ENCODE data around the gene MYL10.

The MYL10 gene

GRCh38 chr7:101575168-101575567 lies 53.9 kb downstream of the MYL10 start:
- TF ChIP-seq, protein P1, sequence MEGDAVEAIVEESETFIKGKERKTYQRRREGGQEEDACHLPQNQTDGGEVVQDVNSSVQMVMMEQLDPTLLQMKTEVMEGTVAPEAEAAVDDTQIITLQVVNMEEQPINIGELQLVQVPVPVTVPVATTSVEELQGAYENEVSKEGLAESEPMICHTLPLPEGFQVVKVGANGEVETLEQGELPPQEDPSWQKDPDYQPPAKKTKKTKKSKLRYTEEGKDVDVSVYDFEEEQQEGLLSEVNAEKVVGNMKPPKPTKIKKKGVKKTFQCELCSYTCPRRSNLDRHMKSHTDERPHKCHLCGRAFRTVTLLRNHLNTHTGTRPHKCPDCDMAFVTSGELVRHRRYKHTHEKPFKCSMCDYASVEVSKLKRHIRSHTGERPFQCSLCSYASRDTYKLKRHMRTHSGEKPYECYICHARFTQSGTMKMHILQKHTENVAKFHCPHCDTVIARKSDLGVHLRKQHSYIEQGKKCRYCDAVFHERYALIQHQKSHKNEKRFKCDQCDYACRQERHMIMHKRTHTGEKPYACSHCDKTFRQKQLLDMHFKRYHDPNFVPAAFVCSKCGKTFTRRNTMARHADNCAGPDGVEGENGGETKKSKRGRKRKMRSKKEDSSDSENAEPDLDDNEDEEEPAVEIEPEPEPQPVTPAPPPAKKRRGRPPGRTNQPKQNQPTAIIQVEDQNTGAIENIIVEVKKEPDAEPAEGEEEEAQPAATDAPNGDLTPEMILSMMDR (conservative IDR thresholded peaks at IDR 0.05; ENCODE audit: low read depth, low read length), result no peak
- H3K4me3 ChIP-seq (ENCODE audit: low read depth, low read length), result no peak overlapping the region

DNA sequence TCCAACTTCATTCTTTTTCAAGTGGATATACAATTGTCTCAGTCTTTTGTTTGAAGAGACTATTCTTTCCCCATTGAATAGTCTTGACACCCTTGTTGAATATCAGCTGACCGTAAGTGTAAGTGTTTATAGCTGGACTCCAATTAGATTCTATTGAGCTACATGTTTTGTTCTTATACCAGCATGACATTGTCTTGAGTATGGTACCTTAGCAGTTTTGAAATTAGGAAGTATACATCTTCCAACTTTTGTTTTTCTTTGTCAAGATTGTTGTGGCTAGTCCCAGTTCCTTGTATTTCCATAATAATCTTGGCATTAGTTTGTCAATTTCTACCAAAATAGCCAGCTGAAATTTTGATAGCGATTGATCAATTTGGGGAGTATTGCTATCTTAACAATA lies 56.9 kb downstream of the MYL10 start:
- H3K4me3 ChIP-seq (ENCODE audit: low read depth, low read length), result no peak overlapping the region
- TF ChIP-seq, protein P1 (conservative IDR thresholded peaks at IDR 0.05; ENCODE audit: low read depth, low read length), result no peak

More at GRCh38 chr7:101575168-101575567, 53.9 kb downstream of the MYL10 start:
- DNase-seq (ENCODE audit: low read depth), result no peak

DNA sequence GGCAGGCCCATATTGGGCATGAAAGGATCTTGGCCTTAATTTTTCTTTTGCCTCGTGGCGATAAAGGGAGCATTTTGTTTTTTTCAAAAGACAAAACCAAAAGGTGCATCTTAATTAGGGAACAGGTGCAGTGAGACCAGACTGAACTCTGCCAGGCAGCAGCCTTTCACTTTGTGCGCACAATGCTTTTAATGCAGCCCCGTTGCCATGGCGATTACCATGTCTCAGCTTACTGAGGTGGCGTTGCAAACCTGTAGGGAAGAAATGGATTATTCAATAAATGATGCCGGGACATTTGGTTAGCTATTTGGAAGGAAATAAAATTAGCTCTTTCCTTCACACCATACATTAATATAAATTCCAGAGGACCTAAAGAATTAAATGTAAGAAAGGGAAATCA lies 61.9 kb downstream of the MYL10 start:
- H3K4me3 ChIP-seq (ENCODE audit: low read depth, low read length), result no peak overlapping the region
- DNase-seq (ENCODE audit: low read depth), result no peak
- TF ChIP-seq, protein P1 (conservative IDR thresholded peaks at IDR 0.05; ENCODE audit: low read depth, low read length), result no peak

More for the DNA sequence above, 56.9 kb downstream of the MYL10 start:
- no peak for DNase-seq (ENCODE audit: low read depth)

GRCh38 chr7:101565601-101566209 lies 63.4 kb downstream of the MYL10 start:
- TF ChIP-seq, protein P1 (conservative IDR thresholded peaks at IDR 0.05; ENCODE audit: low read depth, low read length), result no peak
- DNase-seq (ENCODE audit: low read depth), result no peak
- H3K4me3 ChIP-seq (ENCODE audit: low read depth, low read length), result no peak overlapping the region

- TF ChIP-seq, protein P1 (conservative IDR thresholded peaks at IDR 0.05; ENCODE audit: low read depth, low read length), result no peak
- DNase-seq (ENCODE audit: low read depth), result no peak
- H3K4me3 ChIP-seq (ENCODE audit: low read depth, low read length), result no peak overlapping the region
These were observed 64.3 kb downstream of the MYL10 start for GRCh38 chr7:101564778-101565211.

DNA sequence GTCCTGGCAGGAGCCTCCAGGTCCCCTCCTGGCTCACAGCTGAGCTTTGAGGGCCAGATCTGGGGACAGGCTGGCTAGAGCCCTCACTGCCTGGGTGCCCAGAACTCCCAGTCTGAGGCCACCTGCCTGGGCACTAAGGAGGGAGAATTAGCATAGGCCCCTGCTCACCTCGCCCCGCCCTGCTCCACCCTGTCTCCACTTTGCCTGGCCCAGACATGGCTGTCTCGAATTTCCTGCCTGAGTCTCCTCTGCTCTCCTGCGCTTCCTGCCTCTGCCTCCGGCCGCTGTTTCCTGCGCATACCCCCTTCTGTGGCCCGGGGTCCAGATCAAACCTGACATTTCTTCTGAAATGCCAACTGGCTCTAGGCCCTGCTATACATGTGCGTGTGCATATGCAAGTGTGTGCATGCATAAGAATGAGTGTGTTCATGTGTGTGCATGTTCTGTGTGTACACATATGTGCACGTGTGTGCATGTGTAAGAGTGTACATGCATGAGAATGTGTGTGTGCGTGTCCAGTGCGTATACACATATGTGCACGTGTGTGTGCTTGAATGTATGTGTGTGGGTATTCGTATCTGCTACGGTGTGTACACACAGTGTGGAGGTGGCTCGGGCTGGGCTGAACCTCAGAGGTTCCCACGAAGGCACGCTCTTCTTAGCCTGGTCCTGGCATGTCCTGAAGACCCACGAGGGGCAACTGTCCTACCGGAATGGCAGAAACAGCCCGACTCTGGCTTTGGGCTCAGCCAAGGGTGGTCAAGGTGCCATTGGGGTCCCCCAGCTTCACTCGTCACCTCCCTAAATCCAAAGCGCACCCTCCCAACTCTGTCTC lies 64.9 kb downstream of the MYL10 start:
- TF ChIP-seq, protein P1 (conservative IDR thresholded peaks at IDR 0.05; ENCODE audit: low read depth, low read length), result no peak
- no peak for DNase-seq (ENCODE audit: low read depth)
- H3K4me3 ChIP-seq (ENCODE audit: low read depth, low read length), result no peak overlapping the region
